Measurements from ENCODE around the gene PLEKHO2. TPM values are rescaled to one million over a fixed set of nuclear protein-coding genes. Genes with fewer than 3 reads are reported as not detected.

Gene PLEKHO2
- total RNA-seq, 1 experiment from 2014 or later, result 10.1 TPM

GRCh38 chr15:64837502-64837901 lies 4.2 kb upstream of the PLEKHO2 start:
- no peaks in the 10 kb centered on the region for H3K9me2 ChIP-seq (replicated peaks; ENCODE audit: insufficient read depth, low read length)

GRCh38 chr15:64841060-64841343 lies 713 bp upstream of the PLEKHO2 start:
- H3K4me3 ChIP-seq (ENCODE audit: low read length), result peak overlapping the region; percentile 70
- no peak for DNase-seq
- H3K9me2 ChIP-seq (replicated peaks; ENCODE audit: insufficient read depth, low read length), result no peaks in the 10 kb centered on the region
- peak overlapping the region; percentile 78; the same call in 1 of the 2 replicates for H2AFZ ChIP-seq (ENCODE audit: low read length)
- H3K9ac ChIP-seq (ENCODE audit: low read length), result peak overlapping the region; percentile 76
- H3K4me2 ChIP-seq (ENCODE audit: low read depth, low read length, poor library complexity, severe bottlenecking), result peak overlapping the region; percentile 83
- H3K27ac ChIP-seq (ENCODE audit: low read length), result no peak overlapping the region
- no peaks in the 10 kb centered on the region for H3K27me3 ChIP-seq (ENCODE audit: low read length)
- peaks cover 51% of the 10 kb centered on the region for H3K4me1 ChIP-seq (ENCODE audit: low read length)
- peaks cover 28% of the 10 kb centered on the region for H3K79me2 ChIP-seq (ENCODE audit: low read length)
- no peaks in the 10 kb centered on the region for H3K36me3 ChIP-seq (ENCODE audit: insufficient read depth, low read length)
- H4K20me1 ChIP-seq (ENCODE audit: insufficient read depth, low read depth, low read length), result peaks cover 3% of the 10 kb centered on the region; the same call in 1 of the 2 replicates
- no peaks in the 10 kb centered on the region for H3K9me3 ChIP-seq (ENCODE audit: low read length)

More at GRCh38 chr15:64837502-64837901, 4.2 kb upstream of the PLEKHO2 start:
- H3K9ac ChIP-seq (ENCODE audit: low read length), result no peak overlapping the region
- no peak for DNase-seq
- H3K79me2 ChIP-seq (ENCODE audit: low read length), result peaks cover 6% of the 10 kb centered on the region; the same call in 1 of the 2 replicates
- H4K20me1 ChIP-seq (ENCODE audit: insufficient read depth, low read depth, low read length), result no peaks in the 10 kb centered on the region
- H3K9me3 ChIP-seq (ENCODE audit: low read length), result no peaks in the 10 kb centered on the region
- no peak overlapping the region for H3K4me3 ChIP-seq (ENCODE audit: low read length)
- no peaks in the 10 kb centered on the region for H3K36me3 ChIP-seq (ENCODE audit: insufficient read depth, low read length)
- H3K27me3 ChIP-seq (ENCODE audit: low read length), result no peaks in the 10 kb centered on the region
- no peak overlapping the region for H2AFZ ChIP-seq (ENCODE audit: low read length)
- no peak overlapping the region for H3K4me2 ChIP-seq (ENCODE audit: low read depth, low read length, poor library complexity, severe bottlenecking)
- H3K4me1 ChIP-seq (ENCODE audit: low read length), result peaks cover 22% of the 10 kb centered on the region
- no peak overlapping the region for H3K27ac ChIP-seq (ENCODE audit: low read length)

GRCh38 chr15:64842096-64842939 lies 603 bp downstream of the PLEKHO2 start:
- Histone ChIP-seq H3K9me2 (replicated peaks; ENCODE audit: insufficient read depth, low read length) (no peaks in the 10 kb centered on the region), H3K4me1 (ENCODE audit: low read length) (peaks cover 61% of the 10 kb centered on the region), H3K79me2 (ENCODE audit: low read length) (peaks cover 39% of the 10 kb centered on the region), H3K36me3 (ENCODE audit: insufficient read depth, low read length) (no peaks in the 10 kb centered on the region), H3K27me3 (ENCODE audit: low read length) (no peaks in the 10 kb centered on the region), H4K20me1 (ENCODE audit: insufficient read depth, low read depth, low read length) (peaks cover 8% of the 10 kb centered on the region; the same call in 1 of the 2 replicates), H3K9ac (ENCODE audit: low read length) (peak overlapping the region; percentile 85), H3K4me3 (ENCODE audit: low read length) (peak overlapping the region; percentile 80), H3K4me2 (ENCODE audit: low read depth, low read length, poor library complexity, severe bottlenecking) (peak overlapping the region; percentile 79), H2AFZ (ENCODE audit: low read length) (peak overlapping the region; percentile 37; the same call in 1 of the 2 replicates), H3K27ac (ENCODE audit: low read length) (peak overlapping the region; percentile 53), H3K9me3 (ENCODE audit: low read length) (no peaks in the 10 kb centered on the region)
- peak; percentile 65 for DNase-seq

DNA sequence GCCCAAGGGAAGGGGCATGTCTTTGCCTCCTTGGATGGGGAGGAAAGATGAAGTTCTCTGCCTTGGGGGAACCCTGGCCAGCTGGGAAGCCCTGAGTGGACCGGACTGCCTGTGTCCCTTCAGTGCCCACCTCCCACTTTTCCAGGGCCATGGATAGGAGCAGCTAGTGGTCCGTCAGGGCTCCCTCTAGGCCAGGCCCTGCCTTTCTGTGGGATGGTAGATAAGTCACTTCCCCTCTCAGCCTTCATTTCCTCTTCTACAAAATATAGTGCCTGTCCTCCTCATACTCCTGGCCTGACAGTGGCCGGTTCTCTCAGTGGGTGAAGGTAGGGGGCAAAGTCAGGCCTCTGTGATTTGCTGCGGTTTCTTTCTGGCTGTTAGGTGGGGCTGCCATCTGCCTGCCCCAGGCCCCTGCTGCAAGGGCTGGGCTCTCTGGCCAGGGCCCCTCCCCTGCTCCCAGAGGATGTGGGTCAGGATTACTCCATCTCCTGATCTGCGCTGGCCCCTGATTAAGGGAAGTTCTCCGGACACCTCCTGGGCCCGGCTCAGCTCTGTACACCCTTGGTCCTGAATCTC lies 1.4 kb downstream of the PLEKHO2 start:
- Histone ChIP-seq H3K79me2 (ENCODE audit: low read length) (peaks cover 47% of the 10 kb centered on the region), H3K9me3 (ENCODE audit: low read length) (no peaks in the 10 kb centered on the region), H3K4me1 (ENCODE audit: low read length) (peaks cover 68% of the 10 kb centered on the region), H3K27ac (ENCODE audit: low read length) (peak overlapping the region; percentile 53), H3K4me2 (ENCODE audit: low read depth, low read length, poor library complexity, severe bottlenecking) (peak overlapping the region; percentile 79), H2AFZ (ENCODE audit: low read length) (no peak overlapping the region), H3K36me3 (ENCODE audit: insufficient read depth, low read length) (no peaks in the 10 kb centered on the region), H3K9me2 (replicated peaks; ENCODE audit: insufficient read depth, low read length) (no peaks in the 10 kb centered on the region), H3K4me3 (ENCODE audit: low read length) (peak overlapping the region; percentile 80), H3K9ac (ENCODE audit: low read length) (peak overlapping the region; percentile 85), H4K20me1 (ENCODE audit: insufficient read depth, low read depth, low read length) (peaks cover 12% of the 10 kb centered on the region; the same call in 1 of the 2 replicates), H3K27me3 (ENCODE audit: low read length) (no peaks in the 10 kb centered on the region)
- peak; percentile 73 for DNase-seq

- peaks cover 6% of the 10 kb centered on the region; the same call in 1 of the 2 replicates for H3K36me3 ChIP-seq (ENCODE audit: insufficient read depth, low read length)
- H3K27ac ChIP-seq (ENCODE audit: low read length), result peak overlapping the region; percentile 78
- peaks cover 12% of the 10 kb centered on the region; the same call in 1 of the 2 replicates for H4K20me1 ChIP-seq (ENCODE audit: insufficient read depth, low read depth, low read length)
- no peaks in the 10 kb centered on the region for H3K27me3 ChIP-seq (ENCODE audit: low read length)
- peaks cover 75% of the 10 kb centered on the region for H3K4me1 ChIP-seq (ENCODE audit: low read length)
- H3K9ac ChIP-seq (ENCODE audit: low read length), result peak overlapping the region; percentile 85
- no peak for DNase-seq
- no peaks in the 10 kb centered on the region for H3K9me2 ChIP-seq (replicated peaks; ENCODE audit: insufficient read depth, low read length)
- no peaks in the 10 kb centered on the region for H3K9me3 ChIP-seq (ENCODE audit: low read length)
- no peak overlapping the region for H2AFZ ChIP-seq (ENCODE audit: low read length)
- peaks cover 53% of the 10 kb centered on the region for H3K79me2 ChIP-seq (ENCODE audit: low read length)
- peak overlapping the region; percentile 79 for H3K4me2 ChIP-seq (ENCODE audit: low read depth, low read length, poor library complexity, severe bottlenecking)
- peak overlapping the region; percentile 80 for H3K4me3 ChIP-seq (ENCODE audit: low read length)
Measured at GRCh38 chr15:64843991-64844390, 2.3 kb downstream of the PLEKHO2 start.

DNA sequence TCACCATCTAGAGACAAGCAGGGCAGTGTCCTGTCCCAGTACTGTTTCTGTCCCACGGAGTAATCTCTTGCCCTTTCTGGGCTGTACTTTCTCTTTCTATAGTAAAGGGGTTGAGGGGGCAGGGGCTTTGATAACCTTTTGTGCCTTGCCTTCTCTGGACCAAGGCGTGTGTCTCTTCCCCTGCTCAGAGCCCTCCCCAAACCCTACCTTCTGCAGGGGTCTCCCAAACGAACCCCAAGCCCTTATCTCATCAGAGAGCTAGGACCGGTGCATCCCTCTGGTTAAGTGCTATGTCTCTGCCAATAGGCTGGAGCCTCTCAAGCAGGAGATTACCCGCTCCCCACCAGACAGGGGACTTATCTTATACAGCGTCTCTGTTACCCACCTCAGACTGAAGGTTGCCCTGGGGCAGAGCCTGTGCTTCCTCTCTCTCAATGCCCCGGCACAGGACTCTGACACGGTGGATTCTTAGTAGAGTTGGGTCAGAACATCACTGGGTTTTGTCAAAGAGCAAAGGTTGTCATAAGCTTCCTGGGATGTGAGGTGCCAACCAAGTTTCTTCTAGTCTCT lies 2.9 kb downstream of the PLEKHO2 start:
- peaks cover 75% of the 10 kb centered on the region for H3K4me1 ChIP-seq (ENCODE audit: low read length)

GRCh38 chr15:64845183-64845611 lies 3.5 kb downstream of the PLEKHO2 start:
- H4K20me1 ChIP-seq (ENCODE audit: insufficient read depth, low read depth, low read length), result peaks cover 12% of the 10 kb centered on the region; the same call in 1 of the 2 replicates
- H3K79me2 ChIP-seq (ENCODE audit: low read length), result peaks cover 53% of the 10 kb centered on the region
- H3K4me1 ChIP-seq (ENCODE audit: low read length), result peaks cover 77% of the 10 kb centered on the region
- no peaks in the 10 kb centered on the region for H3K9me2 ChIP-seq (replicated peaks; ENCODE audit: insufficient read depth, low read length)
- H3K9me3 ChIP-seq (ENCODE audit: low read length), result no peaks in the 10 kb centered on the region
- H3K4me3 ChIP-seq (ENCODE audit: low read length), result peak overlapping the region; percentile 80; the same call in 1 of the 2 replicates
- H3K4me2 ChIP-seq (ENCODE audit: low read depth, low read length, poor library complexity, severe bottlenecking), result peak overlapping the region; percentile 79
- H3K36me3 ChIP-seq (ENCODE audit: insufficient read depth, low read length), result peaks cover 6% of the 10 kb centered on the region; the same call in 1 of the 2 replicates
- H3K9ac ChIP-seq (ENCODE audit: low read length), result peak overlapping the region; percentile 85
- no peak for DNase-seq
- H3K27me3 ChIP-seq (ENCODE audit: low read length), result no peaks in the 10 kb centered on the region
- H2AFZ ChIP-seq (ENCODE audit: low read length), result no peak overlapping the region
- peak overlapping the region; percentile 78 for H3K27ac ChIP-seq (ENCODE audit: low read length)

More for the DNA sequence above, 2.9 kb downstream of the PLEKHO2 start:
- Histone ChIP-seq H2AFZ (ENCODE audit: low read length) (no peak overlapping the region), H3K4me3 (ENCODE audit: low read length) (peak overlapping the region; percentile 80; the same call in 1 of the 2 replicates), H3K27me3 (ENCODE audit: low read length) (no peaks in the 10 kb centered on the region), H3K9me3 (ENCODE audit: low read length) (no peaks in the 10 kb centered on the region), H3K27ac (ENCODE audit: low read length) (peak overlapping the region; percentile 78), H3K9me2 (replicated peaks; ENCODE audit: insufficient read depth, low read length) (no peaks in the 10 kb centered on the region), H3K9ac (ENCODE audit: low read length) (peak overlapping the region; percentile 85), H3K79me2 (ENCODE audit: low read length) (peaks cover 53% of the 10 kb centered on the region), H4K20me1 (ENCODE audit: insufficient read depth, low read depth, low read length) (peaks cover 12% of the 10 kb centered on the region; the same call in 1 of the 2 replicates), H3K36me3 (ENCODE audit: insufficient read depth, low read length) (peaks cover 6% of the 10 kb centered on the region; the same call in 1 of the 2 replicates), H3K4me2 (ENCODE audit: low read depth, low read length, poor library complexity, severe bottlenecking) (peak overlapping the region; percentile 79)
- peak; percentile 73 for DNase-seq
